GM21360 (cell line): ENCODE results near the gene MDN1.
"Not testable (repeated sequence)": the region's sequence is repeated elsewhere in the genome, so short reads cannot be mapped to it uniquely, and the experiment has no call there.

Experiments
- ATAC-seq: cut with Tn5 transposase; IDR thresholded peaks from one replicate; pipeline ENCODE4 v1.9.1; 2021; ENCODE audit warnings: mild to moderate bottlenecking, moderate library complexity; ENCODE audit not compliant: unreplicated experiment

Gene MDN1

GRCh38 chr6:89661559-89661958 lies 158.0 kb downstream of the MDN1 start:
- ATAC-seq, result no peak

GRCh38 chr6:89660981-89661380 lies 158.6 kb downstream of the MDN1 start:
- no peak for ATAC-seq

- no peak for ATAC-seq
These were observed 162.0 kb downstream of the MDN1 start for GRCh38 chr6:89657445-89658158.

GRCh38 chr6:89655122-89655521 lies 164.5 kb downstream of the MDN1 start:
- no peak for ATAC-seq

- ATAC-seq, result no peak
These were observed 169.0 kb downstream of the MDN1 start for GRCh38 chr6:89650579-89650978.

- no peak for ATAC-seq
These were observed 169.9 kb downstream of the MDN1 start for GRCh38 chr6:89649682-89650081.

- no peak for ATAC-seq
These were observed 174.7 kb downstream of the MDN1 start for GRCh38 chr6:89644864-89645263.

- ATAC-seq, result no peak
These were observed 176.2 kb downstream of the MDN1 start for GRCh38 chr6:89643406-89643805.

- ATAC-seq, result no peak
These were observed 176.6 kb downstream of the MDN1 start for GRCh38 chr6:89642956-89643355.

- ATAC-seq, result not testable (repeated sequence)
These were observed 178.0 kb downstream of the MDN1 start for GRCh38 chr6:89641581-89641980.

- ATAC-seq, result no peak
These were observed 178.8 kb downstream of the MDN1 start for GRCh38 chr6:89640804-89641203.

GRCh38 chr6:89638320-89639195 lies 181.0 kb downstream of the MDN1 start, which contains the start of gene LYRM2:
Gene LYRM2 (minus strand): TSS chr6:89638747. CDS start chr6:89638716, 31 bp downstream.
- peak; percentile 97 for ATAC-seq

GRCh38 chr6:89637960-89638319 lies 181.7 kb downstream of the MDN1 start:
- ATAC-seq, result peak; percentile 5

- ATAC-seq, result not testable (repeated sequence)
These were observed 183.2 kb downstream of the MDN1 start for GRCh38 chr6:89636412-89636811.

- ATAC-seq, result no peak
These were observed 189.1 kb downstream of the MDN1 start for GRCh38 chr6:89630488-89630887.

GRCh38 chr6:89623749-89624148 lies 195.8 kb downstream of the MDN1 start:
- no peak for ATAC-seq

GRCh38 chr6:89619567-89619966 lies 200.0 kb downstream of the MDN1 start:
- ATAC-seq, result no peak

GRCh38 chr6:89618026-89618425 lies 201.6 kb downstream of the MDN1 start:
- no peak for ATAC-seq

- ATAC-seq, result no peak
These were observed 203.1 kb downstream of the MDN1 start for GRCh38 chr6:89616531-89616930.

GRCh38 chr6:89615882-89616281 lies 203.7 kb downstream of the MDN1 start:
- no peak for ATAC-seq

- no peak for ATAC-seq
These were observed 205.8 kb downstream of the MDN1 start for GRCh38 chr6:89613790-89614189.

GRCh38 chr6:89612121-89612520 lies 207.5 kb downstream of the MDN1 start:
- ATAC-seq, result no peak
